ENCODE measurements around the gene ALCAM.
A peak's percentile ranks its signal among the peaks of the same experiment; 100 is the strongest.

ALCAM gene

GRCh38 chr3:105347625-105348302, 18.9 kb upstream of the ALCAM start:
- Histone ChIP-seq H3K27ac (no peak overlapping the region), H3K4me3 (no peak overlapping the region)
- no peak for TF ChIP-seq CTCF (IDR thresholded peaks at IDR 0.05)
- no peak for DNase-seq (ENCODE audit: low spot score)

- no peak for TF ChIP-seq CTCF (IDR thresholded peaks at IDR 0.05)
- no peak overlapping the region for H3K4me3 ChIP-seq
Observed at GRCh38 chr3:105348307-105348706, 18.4 kb upstream of the ALCAM start.

GRCh38 chr3:105349684-105350387, 16.9 kb upstream of the ALCAM start:
- no peak for TF ChIP-seq CTCF (IDR thresholded peaks at IDR 0.05)
- no peak overlapping the region for H3K4me3 ChIP-seq
- DNase-seq (ENCODE audit: low spot score) = no peak
- H3K27ac ChIP-seq = no peak overlapping the region

More at GRCh38 chr3:105348307-105348706, 18.4 kb upstream of the ALCAM start:
- H3K27ac ChIP-seq = no peak overlapping the region
- DNase-seq (ENCODE audit: low spot score) = no peak

- no peak for TF ChIP-seq CTCF (IDR thresholded peaks at IDR 0.05)
- no peak for DNase-seq (ENCODE audit: low spot score)
- Histone ChIP-seq H3K4me3 (no peak overlapping the region), H3K27ac (no peak overlapping the region)
Observed at GRCh38 chr3:105351821-105352220, 14.9 kb upstream of the ALCAM start.

GRCh38 chr3:105352976-105353375, 13.7 kb upstream of the ALCAM start:
- Histone ChIP-seq H3K27ac (no peak overlapping the region), H3K4me3 (no peak overlapping the region)
- no peak for DNase-seq (ENCODE audit: low spot score)
- no peak for TF ChIP-seq CTCF (IDR thresholded peaks at IDR 0.05)

- peak overlapping the region; percentile 55 for H3K4me3 ChIP-seq
Observed at GRCh38 chr3:105353485-105354161, 13.1 kb upstream of the ALCAM start.

More at GRCh38 chr3:105353485-105354161, 13.1 kb upstream of the ALCAM start:
- H3K27ac ChIP-seq = no peak overlapping the region
- TF ChIP-seq CTCF (IDR thresholded peaks at IDR 0.05) = no peak
- no peak for DNase-seq (ENCODE audit: low spot score)

Measured in coronary artery (tissue), 2 donors.